Retinal pigment epithelial cell (primary cell): Measurements from ENCODE around the gene SDHB.

ENCODE experiments used
- DNase-seq: peaks from one replicate; pipeline ENCODE4 v3.0.0-alpha.2; 2010; ENCODE audit warnings: low read depth
- H3K4me3 ChIP-seq: 2 replicates; pipeline ENCODE4 v1.5.1; 2011; ENCODE audit warnings: mild to moderate bottlenecking, low read length, control low read depth, moderate library complexity
- TF ChIP-seq, protein P1 (sequence below): conservative IDR thresholded peaks from 2 replicates; pipeline ENCODE4 v1.5.1; 2011; ENCODE audit warnings: low read depth, low read length, control low read depth, inconsistent platforms

The SDHB gene

DNA sequence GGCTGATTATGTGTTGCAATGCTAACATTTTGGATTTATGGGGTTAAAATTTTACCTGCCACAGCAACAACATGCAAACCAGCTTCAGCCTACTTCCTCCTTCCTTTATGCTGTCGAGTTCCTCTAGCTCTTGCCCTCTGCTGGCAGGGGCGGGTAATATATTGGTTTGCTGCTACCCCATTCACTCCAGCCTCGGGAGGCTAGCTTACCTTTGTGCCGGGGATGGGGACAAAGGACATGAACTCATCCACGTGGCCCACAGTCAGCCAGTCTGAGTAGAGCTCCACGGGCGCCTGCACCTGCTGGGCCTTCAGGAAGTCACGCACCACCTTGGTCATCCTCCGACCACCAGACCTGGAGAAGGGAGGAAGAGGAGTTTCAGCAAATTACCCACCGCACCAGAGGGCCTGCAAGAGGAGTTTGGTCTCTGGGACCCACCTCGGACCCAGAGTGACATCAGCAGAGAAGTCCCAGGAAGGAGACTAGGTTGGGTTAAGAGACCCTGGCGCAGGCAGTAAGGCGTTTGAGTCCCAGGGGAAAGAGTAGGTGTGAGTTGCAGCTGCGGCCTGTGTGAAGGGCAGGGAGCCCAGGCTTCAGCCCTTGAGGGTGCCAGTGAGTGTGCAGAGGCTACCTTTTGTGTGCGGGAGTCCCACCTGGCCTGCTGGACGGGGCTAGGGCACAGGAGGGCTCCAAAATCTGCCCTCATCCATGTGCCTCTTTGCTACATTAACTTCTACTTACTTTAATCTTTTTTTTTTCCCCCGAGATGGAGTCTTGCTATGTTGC, 21.8 kb upstream of the SDHB start:
- TF ChIP-seq, protein P1, sequence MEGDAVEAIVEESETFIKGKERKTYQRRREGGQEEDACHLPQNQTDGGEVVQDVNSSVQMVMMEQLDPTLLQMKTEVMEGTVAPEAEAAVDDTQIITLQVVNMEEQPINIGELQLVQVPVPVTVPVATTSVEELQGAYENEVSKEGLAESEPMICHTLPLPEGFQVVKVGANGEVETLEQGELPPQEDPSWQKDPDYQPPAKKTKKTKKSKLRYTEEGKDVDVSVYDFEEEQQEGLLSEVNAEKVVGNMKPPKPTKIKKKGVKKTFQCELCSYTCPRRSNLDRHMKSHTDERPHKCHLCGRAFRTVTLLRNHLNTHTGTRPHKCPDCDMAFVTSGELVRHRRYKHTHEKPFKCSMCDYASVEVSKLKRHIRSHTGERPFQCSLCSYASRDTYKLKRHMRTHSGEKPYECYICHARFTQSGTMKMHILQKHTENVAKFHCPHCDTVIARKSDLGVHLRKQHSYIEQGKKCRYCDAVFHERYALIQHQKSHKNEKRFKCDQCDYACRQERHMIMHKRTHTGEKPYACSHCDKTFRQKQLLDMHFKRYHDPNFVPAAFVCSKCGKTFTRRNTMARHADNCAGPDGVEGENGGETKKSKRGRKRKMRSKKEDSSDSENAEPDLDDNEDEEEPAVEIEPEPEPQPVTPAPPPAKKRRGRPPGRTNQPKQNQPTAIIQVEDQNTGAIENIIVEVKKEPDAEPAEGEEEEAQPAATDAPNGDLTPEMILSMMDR: peak; percentile 51
- DNase-seq: no peak
- no peak overlapping the region for H3K4me3 ChIP-seq

DNA sequence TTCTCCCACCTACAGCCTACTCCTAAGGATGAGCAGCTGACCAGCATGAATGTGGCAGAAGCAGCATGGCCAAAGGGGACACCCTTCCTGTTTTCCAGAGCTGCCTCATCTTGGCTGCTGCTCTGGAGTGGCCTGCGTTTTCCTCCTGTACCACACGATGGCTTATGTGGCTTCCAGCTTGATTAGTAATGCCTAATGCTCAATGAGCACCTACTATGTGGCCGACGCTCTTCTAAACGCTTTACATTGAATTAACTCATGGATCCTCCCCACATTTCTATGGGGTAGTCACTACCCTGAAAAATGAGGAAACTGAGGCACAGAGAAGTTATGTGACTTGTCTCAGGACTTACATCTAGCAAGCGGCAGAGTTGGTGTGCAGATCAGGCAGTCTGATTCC, 18.0 kb upstream of the SDHB start:
- TF ChIP-seq, protein P1: no peak
- H3K4me3 ChIP-seq: no peak overlapping the region
- no peak for DNase-seq

DNA sequence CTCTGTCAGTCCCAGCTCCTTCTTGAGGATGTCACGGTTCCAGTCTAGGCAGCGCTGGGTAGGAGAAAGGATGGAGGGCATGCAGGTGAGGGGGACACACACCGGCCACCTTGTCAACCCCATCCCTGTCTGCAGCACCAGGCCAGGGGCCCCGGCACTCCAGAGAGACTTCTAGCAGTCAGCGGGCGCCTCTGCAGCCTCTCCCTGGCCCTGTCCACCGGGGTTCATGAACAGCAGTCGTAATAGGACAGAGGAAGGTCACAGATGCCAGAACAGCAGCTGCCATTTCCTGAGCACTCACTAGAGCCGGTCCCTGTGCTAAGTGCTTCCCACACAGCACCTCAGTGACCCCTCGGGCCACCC, 16.3 kb upstream of the SDHB start:
- no peak for DNase-seq
- H3K4me3 ChIP-seq: no peak overlapping the region
- TF ChIP-seq, protein P1: no peak

DNA sequence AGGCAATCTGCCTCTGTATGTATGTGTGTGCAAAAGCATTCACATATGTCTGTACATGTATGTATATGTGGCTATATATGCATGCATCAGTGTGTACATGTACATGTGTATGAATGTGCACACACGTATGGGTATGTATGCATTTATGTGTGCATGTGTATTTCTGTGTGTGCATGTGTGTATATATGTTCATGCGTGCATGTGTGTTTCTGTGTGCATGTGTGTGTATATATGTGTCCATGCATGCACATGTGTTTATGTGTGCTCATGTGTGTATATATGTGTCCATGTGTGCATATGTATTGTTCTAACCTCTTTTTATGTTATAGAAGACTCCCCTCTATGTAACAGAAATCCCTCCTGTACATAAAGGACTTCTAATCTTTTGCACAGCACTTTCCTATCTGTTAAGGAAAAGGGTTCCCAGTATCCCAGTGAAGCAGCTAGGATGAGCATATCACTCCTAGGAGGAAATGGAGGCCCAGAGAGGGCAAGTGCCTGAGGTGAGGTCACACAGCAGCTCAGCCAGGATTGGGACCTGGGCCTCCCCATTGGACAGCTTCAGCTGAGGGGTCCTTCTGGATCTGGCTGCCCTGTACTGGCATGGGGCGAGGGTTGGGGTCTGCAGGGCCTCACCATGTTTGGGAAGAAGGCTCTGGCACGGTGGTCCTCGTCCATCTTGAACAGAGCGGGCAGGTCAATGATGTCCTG, 15.8 kb upstream of the SDHB start:
- TF ChIP-seq, protein P1: no peak
- no peak for DNase-seq
- no peak overlapping the region for H3K4me3 ChIP-seq

DNA sequence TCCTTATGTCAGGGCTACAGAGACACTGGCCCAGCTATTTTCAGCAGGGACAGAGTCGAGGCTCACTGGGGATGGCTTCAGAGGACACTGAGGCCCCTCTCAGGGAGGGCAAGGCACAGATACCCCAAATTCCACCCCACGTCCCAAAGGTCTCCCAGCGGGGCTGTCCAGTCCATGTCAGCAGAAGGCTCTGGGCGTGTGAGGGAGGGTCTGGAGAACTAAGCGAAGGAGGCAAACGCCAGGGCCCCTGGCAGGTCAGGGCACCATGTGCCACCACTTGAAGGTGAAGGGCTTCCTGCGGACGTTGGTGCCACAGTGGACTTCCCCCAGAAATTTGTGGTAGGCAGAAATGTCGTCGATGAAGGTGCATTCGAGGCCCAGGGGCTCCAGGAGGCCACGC, 15.0 kb upstream of the SDHB start:
- TF ChIP-seq, protein P1: no peak
- DNase-seq: no peak
- no peak overlapping the region for H3K4me3 ChIP-seq

DNA sequence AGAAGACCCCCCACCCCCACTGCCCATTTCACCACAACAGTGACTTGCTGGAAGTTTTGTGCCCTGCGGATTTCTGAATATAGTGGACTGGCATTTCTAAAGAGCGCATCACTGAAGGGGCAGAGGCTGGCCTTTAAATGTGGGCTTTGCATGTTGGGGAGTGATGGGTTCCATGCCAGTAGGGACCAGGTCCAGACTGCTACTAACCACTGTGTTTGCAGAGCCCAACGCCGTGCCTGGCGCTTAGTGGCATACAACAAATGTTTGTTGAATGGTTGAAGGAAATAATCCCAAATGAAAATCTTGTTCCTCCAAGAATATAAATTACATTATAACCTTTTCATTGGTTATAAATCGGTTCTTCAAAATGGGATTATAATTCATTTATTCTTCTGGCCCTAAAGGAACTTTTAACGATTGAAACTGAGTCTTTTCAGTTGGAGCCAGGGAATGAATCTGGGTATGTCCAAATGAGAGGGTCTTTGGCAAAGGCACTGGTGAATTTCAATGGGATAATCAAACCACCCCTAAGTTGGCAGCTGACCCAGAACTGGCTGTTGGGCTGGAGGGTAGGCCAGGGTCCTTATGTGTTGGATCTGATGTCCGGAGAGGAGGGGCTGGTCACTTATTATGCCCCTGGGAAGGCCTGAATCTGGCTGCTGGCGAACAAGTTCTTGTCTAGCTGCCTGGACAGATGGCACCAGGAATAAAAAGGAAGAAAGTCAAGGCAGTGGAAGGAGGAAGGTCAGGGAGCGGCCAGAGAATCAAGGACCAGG, 13.8 kb upstream of the SDHB start:
- DNase-seq: no peak
- no peak overlapping the region for H3K4me3 ChIP-seq
- TF ChIP-seq, protein P1: no peak
